Natural killer cell (primary cell): ENCODE measurements around the gene POLR3F. TPM values are rescaled to one million over a fixed set of nuclear protein-coding genes. Genes with fewer than 3 reads are reported as not detected.

Experiments
- ATAC-seq, 3 donors: fragments of 150-1000 bp in 2 of 3; fragments of 200-7000 bp in 1 of 3; cut with Tn5 transposase; 1 replicate in 1 of 3; 2 replicates in 2 of 3; pipeline ENCODE4 v1.10.0; 2021; ENCODE audit warnings: mild to moderate bottlenecking in 2 of 3, moderate library complexity in 2 of 3
- DNase-seq, 2 donors: peaks; one replicate each; pipeline versions ENCODE4 v3.0.0 to v3.0.0-alpha.2; 2013 to 2021; ENCODE audit warnings: mixed read lengths in 1 of 2
- H3K27ac ChIP-seq: one replicate; pipeline ENCODE4 v1.5.1; 2013; ENCODE audit warnings: mild to moderate bottlenecking, low read length
- H3K27me3 ChIP-seq: one replicate; pipeline ENCODE4 v1.6.1; 2013; ENCODE audit warnings: low read length; ENCODE audit not compliant: control insufficient read depth, insufficient read depth
- H3K36me3 ChIP-seq: one replicate; pipeline ENCODE4 v1.6.1; 2013; ENCODE audit warnings: low read length; ENCODE audit not compliant: control insufficient read depth, insufficient read depth
- H3K4me1 ChIP-seq: one replicate; pipeline ENCODE4 v1.6.1; 2013; ENCODE audit warnings: low read length; ENCODE audit not compliant: control insufficient read depth, insufficient read depth
- H3K4me3 ChIP-seq: one replicate; pipeline ENCODE4 v1.5.1; 2013; ENCODE audit warnings: low read length
- H3K9me3 ChIP-seq: one replicate; pipeline ENCODE4 v1.6.1; 2013; ENCODE audit warnings: low read length; ENCODE audit not compliant: control insufficient read depth, insufficient read depth
- H3K27ac Mint-ChIP-seq, 2 donors: one replicate each; pipeline ENCODE4 v1.8.0; 2022; ENCODE audit warnings: mild to moderate bottlenecking in 2 of 2, mixed read lengths in 2 of 2, moderate library complexity in 1 of 2
- H3K27me3 Mint-ChIP-seq, 2 donors: one replicate each; pipeline ENCODE4 v1.8.0; 2022; ENCODE audit warnings: low read depth in 2 of 2, mixed read lengths in 2 of 2
- H3K36me3 Mint-ChIP-seq: one replicate; pipeline ENCODE4 v1.8.0; 2022; ENCODE audit warnings: mixed read lengths
- H3K4me1 Mint-ChIP-seq, 2 donors: one replicate each; pipeline ENCODE4 v1.8.0; 2022; ENCODE audit warnings: mixed read lengths in 2 of 2
- H3K4me3 Mint-ChIP-seq: one replicate; pipeline ENCODE4 v1.8.0; 2022; ENCODE audit warnings: mild to moderate bottlenecking, moderate library complexity, mixed read lengths
- H3K9me3 Mint-ChIP-seq, 2 donors: one replicate each; pipeline ENCODE4 v1.8.0; 2022; ENCODE audit warnings: mixed read lengths in 2 of 2
- WGBS: methylation state at CpG from one replicate; pipeline ENCODE4 v1.1.7; 2013; ENCODE audit warnings: missing lambda C conversion rate; ENCODE audit not compliant: insufficient coverage; 5-methylcytosine and 5-hydroxymethylcytosine counted together
- intact Hi-C: fragments of 100-400 bp; cut with micrococcal nuclease; formaldehyde crosslinking; loops from one replicate; pipeline ENCODE4 v1.14.2; 2022
- total RNA-seq, 4 donors: library from RNA; stranded (reverse); fragments of 120-200 nt in 1 of 4; gene quantifications; one replicate each; pipeline versions ENCODE4 v1.2.3 to v1.2.4, GENCODE V29; 2013 to 2022
- TF ChIP-seq, protein P1 (sequence below): fragments of 200-600 bp; IDR thresholded peaks from one replicate; pipeline ENCODE4 v1.8.0; 2022; ENCODE audit warnings: antibody characterized with exemption

The POLR3F gene
- total RNA-seq, 3 donors from 2014 or later (not counting 1 experiment from before 2014, with no cell fraction given), result 8.5 to 10.6 (median 8.8) TPM

DNA sequence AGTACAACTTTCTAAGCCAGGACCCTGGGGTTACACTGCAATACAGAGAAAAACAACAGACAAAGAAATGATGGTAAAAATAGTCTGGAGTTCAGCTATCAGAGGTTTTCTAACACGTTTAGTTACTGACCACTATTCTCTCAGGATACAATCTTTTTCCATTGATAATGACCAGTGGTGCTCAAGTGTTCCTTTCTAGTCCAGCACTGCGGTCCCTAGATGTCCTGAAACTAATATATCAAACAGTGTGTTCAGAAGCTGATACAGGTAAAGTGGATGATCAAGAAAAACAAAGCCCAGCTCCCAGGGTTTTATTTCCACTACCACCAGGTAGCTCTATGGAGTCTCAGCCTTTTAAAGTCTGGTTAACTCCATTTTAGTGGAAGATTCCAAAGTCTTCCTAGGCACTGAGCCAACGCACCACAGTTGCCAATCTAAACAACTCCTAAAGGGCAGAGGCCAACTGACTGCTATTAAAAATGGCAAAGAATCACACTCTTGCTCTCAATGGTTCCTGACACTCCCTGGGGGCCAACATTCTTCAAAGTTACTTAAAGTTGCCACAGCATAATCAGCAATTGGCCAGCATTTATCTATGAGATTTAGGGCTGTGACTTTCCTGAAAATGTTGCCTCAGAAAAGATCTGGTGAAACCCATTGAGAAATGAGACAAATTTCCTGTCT, 38.6 kb upstream of the POLR3F start:
- no peaks in the 10 kb centered on the region for H3K9me3 Mint-ChIP-seq
- no peaks in the 10 kb centered on the region for H3K9me3 ChIP-seq
- ATAC-seq, result no peak
- no peak overlapping the region for H3K4me3 Mint-ChIP-seq
- TF ChIP-seq, protein P1, sequence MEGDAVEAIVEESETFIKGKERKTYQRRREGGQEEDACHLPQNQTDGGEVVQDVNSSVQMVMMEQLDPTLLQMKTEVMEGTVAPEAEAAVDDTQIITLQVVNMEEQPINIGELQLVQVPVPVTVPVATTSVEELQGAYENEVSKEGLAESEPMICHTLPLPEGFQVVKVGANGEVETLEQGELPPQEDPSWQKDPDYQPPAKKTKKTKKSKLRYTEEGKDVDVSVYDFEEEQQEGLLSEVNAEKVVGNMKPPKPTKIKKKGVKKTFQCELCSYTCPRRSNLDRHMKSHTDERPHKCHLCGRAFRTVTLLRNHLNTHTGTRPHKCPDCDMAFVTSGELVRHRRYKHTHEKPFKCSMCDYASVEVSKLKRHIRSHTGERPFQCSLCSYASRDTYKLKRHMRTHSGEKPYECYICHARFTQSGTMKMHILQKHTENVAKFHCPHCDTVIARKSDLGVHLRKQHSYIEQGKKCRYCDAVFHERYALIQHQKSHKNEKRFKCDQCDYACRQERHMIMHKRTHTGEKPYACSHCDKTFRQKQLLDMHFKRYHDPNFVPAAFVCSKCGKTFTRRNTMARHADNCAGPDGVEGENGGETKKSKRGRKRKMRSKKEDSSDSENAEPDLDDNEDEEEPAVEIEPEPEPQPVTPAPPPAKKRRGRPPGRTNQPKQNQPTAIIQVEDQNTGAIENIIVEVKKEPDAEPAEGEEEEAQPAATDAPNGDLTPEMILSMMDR, result no peak
- H3K4me1 Mint-ChIP-seq, result no peaks in the 10 kb centered on the region
- H3K27me3 ChIP-seq, result no peaks in the 10 kb centered on the region
- DNase-seq, result no peak
- no peaks in the 10 kb centered on the region for H3K36me3 Mint-ChIP-seq
- H3K4me1 ChIP-seq, result no peaks in the 10 kb centered on the region
- 92% methylated on average over 2 of the region's 3 CpGs for WGBS
- no peak overlapping the region for H3K27ac ChIP-seq
- H3K36me3 ChIP-seq, result no peaks in the 10 kb centered on the region
- H3K4me3 ChIP-seq, result no peak overlapping the region
- no peak overlapping the region for H3K27ac Mint-ChIP-seq
- intact Hi-C loops, result no loop called here
- no peaks in the 10 kb centered on the region for H3K27me3 Mint-ChIP-seq

DNA sequence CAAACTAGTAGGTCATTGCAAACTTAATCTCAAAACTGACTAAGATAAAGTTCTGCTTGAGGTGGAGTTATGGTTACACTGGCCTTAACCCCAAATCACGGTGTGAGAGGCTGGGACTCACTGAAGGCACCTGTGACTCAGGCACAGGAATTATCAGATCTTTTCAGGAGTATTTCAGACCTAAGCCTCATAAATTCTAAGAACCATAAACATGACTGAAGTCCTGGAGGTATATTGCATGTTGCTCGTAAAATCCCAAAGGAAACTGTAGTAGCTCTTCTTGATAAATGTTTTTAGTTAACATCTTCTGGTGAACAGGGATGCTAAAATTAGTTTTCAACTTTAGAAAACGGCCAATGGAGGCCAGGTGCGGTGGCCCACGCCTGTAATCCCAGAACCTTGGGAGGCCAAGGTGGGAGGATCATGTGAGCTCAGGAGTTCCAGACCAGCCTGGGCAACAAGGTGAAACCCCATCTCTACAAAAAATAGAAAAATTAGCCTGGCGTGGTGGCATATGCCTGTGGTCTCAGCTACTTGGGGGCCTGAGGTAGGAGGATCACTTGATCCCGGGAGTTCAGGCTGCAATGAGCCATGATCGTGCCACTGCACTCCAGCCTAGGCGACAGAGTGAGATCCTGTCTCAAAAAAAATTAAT, 36.9 kb upstream of the POLR3F start:
- Mint-ChIP-seq H3K36me3 (no peaks in the 10 kb centered on the region), H3K4me3 (no peak overlapping the region), H3K9me3 (no peaks in the 10 kb centered on the region), H3K4me1 (peaks cover 8 to 9% of the 10 kb centered on the region in 2 donors), H3K27ac (no peak overlapping the region), H3K27me3 (no peaks in the 10 kb centered on the region)
- H3K27ac ChIP-seq, result no peak overlapping the region
- H3K9me3 ChIP-seq, result no peaks in the 10 kb centered on the region
- ATAC-seq (no peak), DNase-seq (no peak)
- intact Hi-C loops, result no loop called here
- no peaks in the 10 kb centered on the region for H3K4me1 ChIP-seq
- H3K27me3 ChIP-seq, result no peaks in the 10 kb centered on the region
- TF ChIP-seq, protein P1, result no peak
- no peaks in the 10 kb centered on the region for H3K36me3 ChIP-seq
- WGBS, result 93% methylated on average over 8 of the region's 9 CpGs
- no peak overlapping the region for H3K4me3 ChIP-seq

DNA sequence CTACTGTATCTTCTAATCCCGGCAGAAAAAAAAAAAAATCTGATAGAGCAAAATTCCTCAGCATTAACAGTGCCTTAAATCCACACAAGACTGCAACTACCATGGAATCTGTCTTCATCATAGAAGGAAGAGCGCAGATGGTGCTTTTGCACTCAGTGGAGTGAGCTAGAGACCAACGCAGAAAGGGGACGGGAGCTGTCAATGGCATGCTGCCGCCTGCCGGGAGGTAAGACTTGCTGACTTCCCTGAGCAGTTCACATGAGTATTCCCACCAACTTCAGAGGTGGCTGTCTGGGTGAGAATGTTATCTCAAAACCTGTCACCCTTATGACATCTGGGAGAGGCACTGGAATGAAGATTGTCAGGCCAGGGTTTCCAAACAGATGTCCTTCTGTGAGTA, 36.0 kb upstream of the POLR3F start:
- Mint-ChIP-seq H3K27ac (no peak overlapping the region), H3K36me3 (no peaks in the 10 kb centered on the region), H3K4me3 (no peak overlapping the region), H3K27me3 (no peaks in the 10 kb centered on the region), H3K4me1 (peaks cover 8 to 9% of the 10 kb centered on the region in 2 donors), H3K9me3 (no peaks in the 10 kb centered on the region)
- intact Hi-C loops, result no loop called here
- Histone ChIP-seq H3K27ac (no peak overlapping the region), H3K9me3 (no peaks in the 10 kb centered on the region), H3K4me3 (no peak overlapping the region), H3K27me3 (no peaks in the 10 kb centered on the region), H3K36me3 (no peaks in the 10 kb centered on the region), H3K4me1 (no peaks in the 10 kb centered on the region)
- TF ChIP-seq, protein P1, result no peak
- 94% methylated on average over 6 of the region's 6 CpGs for WGBS
- ATAC-seq (no peak), DNase-seq (no peak)
